Thyroid gland (tissue), 4 donors: Measurements from ENCODE around the gene EPN1.

Experiments
- POLR2A ChIP-seq, 2 donors: fragments of 450-650 bp; IDR thresholded peaks; one replicate each; pipeline ENCODE4 v1.6.1; 2017; ENCODE audit warnings: antibody characterized with exemption in 2 of 2, mild to moderate bottlenecking in 2 of 2, moderate library complexity in 1 of 2
- TF ChIP-seq, protein P1 (sequence below), 6 experiments: fragments of 200-600 bp in 3 of 6; fragments of 450-650 bp in 3 of 6; sonication (generic) in 3 of 6; IDR thresholded peaks; one replicate each; pipeline ENCODE4 v1.5.1; 2016 to 2019; ENCODE audit warnings: antibody characterized with exemption in 6 of 6, mild to moderate bottlenecking in 2 of 6, inconsistent platforms in 1 of 6, moderate library complexity in 1 of 6

DNA sequence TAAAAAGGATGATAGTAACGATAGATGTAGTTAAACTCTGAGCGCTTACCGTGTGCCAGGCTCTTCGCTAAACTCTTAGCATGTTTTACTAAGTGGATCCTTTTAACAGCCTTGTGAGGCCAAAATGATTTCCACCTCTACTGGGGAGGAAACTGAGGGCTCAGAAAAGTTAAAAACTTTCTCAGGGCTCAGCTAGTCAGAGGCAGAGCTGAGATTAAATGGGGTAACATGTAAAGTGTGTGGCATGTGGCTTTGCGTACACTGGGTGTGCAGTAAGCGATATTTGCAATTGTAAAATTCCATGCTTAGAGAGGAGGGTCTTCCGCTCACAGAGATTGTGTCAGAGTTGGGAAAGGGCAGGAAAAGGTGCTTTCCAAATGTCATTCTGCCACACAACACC is 18.5 kb upstream of the EPN1 start:
- TF ChIP-seq, protein P1, sequence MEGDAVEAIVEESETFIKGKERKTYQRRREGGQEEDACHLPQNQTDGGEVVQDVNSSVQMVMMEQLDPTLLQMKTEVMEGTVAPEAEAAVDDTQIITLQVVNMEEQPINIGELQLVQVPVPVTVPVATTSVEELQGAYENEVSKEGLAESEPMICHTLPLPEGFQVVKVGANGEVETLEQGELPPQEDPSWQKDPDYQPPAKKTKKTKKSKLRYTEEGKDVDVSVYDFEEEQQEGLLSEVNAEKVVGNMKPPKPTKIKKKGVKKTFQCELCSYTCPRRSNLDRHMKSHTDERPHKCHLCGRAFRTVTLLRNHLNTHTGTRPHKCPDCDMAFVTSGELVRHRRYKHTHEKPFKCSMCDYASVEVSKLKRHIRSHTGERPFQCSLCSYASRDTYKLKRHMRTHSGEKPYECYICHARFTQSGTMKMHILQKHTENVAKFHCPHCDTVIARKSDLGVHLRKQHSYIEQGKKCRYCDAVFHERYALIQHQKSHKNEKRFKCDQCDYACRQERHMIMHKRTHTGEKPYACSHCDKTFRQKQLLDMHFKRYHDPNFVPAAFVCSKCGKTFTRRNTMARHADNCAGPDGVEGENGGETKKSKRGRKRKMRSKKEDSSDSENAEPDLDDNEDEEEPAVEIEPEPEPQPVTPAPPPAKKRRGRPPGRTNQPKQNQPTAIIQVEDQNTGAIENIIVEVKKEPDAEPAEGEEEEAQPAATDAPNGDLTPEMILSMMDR (IDR thresholded peaks at IDR 0.05) = no peak
- no peak for TF ChIP-seq POLR2A (IDR thresholded peaks at IDR 0.05)
